Activated naive CD8-positive, alpha-beta T cell treated with anti-CD3 and anti-CD28 coated beads, Interleukin-2, amount 50 U/mL, for 16 hours (primary cell): ENCODE results near the gene HES7.

Source experiments
- DNase-seq: peaks from one replicate; pipeline ENCODE4 v3.0.0-alpha.2; 2020; ENCODE audit warnings: low read depth, low spot score

HES7 gene

GRCh38 chr17:8155231-8155995 lies 31.5 kb upstream of the HES7 start:
- DNase-seq: no peak

- no peak for DNase-seq
Observed at GRCh38 chr17:8154608-8155155, 30.8 kb upstream of the HES7 start.

GRCh38 chr17:8153957-8154607 lies 30.2 kb upstream of the HES7 start:
- DNase-seq: peak; percentile 61

DNA sequence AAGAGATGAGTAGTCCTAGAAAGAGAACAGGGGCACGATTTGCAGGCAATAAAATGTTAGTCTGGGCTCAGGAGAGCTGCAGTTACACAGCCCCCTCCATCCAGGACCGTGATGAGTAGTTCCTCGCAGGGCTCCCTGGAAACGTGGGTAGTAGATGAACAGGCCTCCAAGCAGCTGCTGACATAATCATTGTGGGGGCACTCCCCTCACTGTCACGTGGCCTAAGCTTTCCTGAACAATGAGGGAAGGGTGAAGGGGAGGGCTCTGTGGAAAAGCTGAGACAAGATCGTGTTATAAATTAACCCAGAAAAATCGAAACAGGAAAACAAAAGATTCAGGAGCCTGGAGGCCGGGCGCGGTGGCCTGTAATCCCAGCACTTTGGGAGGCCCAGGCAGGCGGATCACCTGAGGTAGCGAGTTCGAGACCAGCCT lies 29.6 kb upstream of the HES7 start:
- DNase-seq: no peak

DNA sequence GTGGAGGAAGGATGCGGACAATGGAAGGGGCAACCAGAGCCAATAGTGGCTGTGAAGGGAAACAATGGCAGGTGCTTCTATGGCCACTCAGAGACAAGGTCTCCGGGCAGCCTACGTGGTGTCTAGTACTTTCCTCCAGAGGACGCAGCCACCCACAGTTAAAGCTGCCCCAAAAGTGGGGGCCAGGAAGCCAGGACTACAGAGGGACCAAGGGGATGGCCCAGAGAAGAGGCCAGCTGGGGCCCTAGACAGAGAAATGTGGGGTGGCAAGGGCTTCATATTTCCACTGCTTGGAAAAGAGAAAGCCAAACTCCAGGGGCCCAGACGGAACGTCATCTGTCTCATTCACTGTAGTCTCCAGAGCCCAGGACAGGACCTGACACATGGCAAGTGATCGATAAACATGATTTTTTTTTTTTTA lies 29.1 kb upstream of the HES7 start:
- DNase-seq: no peak

- DNase-seq: peak; percentile 64
Observed at GRCh38 chr17:8152112-8152775, 28.3 kb upstream of the HES7 start, which contains the start of gene PER1. PER1 (minus strand) TSS chr17:8152404; CDS start chr17:8150706, 1,698 bp downstream.

GRCh38 chr17:8151641-8152111 lies 27.8 kb upstream of the HES7 start:
- no peak for DNase-seq

- peak; percentile 65 for DNase-seq
Observed at GRCh38 chr17:8151120-8151640, 27.3 kb upstream of the HES7 start.

DNA sequence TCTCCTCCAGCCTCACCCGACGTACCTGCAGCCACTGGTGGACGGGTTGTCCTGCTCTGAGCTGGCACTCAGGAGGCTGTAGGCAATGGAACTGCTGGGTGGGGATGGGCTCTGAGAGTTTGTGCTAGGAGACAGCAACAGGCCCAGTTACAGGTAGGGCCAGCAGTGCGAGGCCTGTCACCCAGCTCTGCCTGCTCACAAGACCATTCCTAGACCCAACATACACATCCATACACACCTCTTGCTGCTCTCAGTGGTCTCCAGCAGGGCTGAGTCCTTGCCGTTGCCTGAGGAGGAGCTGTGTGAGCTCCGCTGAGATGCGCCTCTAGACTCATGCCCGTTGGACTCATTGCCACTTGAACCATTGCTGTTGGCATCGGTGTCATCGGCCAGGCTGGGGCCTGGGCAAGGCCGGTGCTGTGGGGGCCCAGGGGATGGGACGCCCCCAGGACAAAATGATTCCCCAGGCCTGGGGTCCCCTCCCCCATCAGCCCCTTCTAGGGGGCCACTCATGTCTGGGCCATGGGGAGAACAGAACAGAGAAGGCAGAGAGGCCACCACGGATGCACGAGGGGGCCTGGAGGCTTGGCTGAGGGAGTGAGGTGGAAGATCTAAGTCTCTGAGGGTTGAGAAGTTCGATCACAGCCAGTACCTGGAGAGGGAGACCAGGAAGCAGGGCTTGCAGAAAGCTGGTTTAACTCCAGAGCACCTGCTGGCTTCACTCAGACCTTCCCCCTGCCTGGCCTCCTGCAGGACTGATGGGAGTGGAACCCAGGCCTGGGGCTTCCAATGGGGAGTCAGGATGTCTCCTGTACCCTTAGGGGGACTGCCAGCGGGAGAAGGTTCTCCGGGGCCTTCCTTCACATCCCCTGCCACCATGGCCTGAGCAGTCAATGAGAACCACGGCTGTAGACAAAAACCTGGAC lies 26.6 kb upstream of the HES7 start:
- no peak for DNase-seq

DNA sequence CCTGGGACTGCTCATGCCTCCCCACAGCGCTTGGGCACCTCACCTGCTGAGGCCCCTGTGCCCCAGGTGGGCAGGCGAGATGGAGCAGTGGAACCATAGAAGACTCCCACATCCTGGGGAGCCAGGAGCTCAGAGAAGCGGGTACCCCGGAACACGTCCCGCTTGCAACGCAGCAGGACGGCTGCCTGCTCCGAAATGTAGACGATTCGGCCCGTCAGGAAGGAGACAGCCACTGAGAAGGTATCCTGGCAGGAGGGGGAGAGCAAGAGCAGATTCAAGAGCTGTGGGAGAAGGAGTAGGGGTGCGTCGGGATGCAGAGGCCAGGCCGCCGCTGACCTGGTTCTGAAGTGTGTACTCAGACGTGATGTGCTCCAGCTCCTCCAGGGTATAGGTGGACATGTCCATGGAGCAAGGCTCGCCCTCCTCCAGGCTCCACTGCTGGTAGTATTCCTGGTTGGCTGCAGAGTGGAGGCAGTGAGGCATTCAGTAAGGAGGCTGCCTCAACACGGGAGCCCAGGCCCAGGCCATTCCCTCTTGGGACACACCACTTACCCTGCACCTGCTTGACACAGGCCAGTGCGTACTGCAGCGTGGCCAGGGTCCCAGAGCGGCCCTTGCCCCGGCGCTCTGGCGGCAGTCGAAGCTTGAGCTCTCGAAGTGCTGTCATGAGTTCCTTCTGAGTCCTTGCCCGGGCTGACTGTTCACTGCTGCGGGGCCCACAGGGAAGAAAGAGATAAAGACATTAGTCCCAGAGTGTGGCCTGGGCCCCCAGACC lies 25.7 kb upstream of the HES7 start:
- no peak for DNase-seq

GRCh38 chr17:8148560-8148959 lies 24.7 kb upstream of the HES7 start:
- DNase-seq: no peak

DNA sequence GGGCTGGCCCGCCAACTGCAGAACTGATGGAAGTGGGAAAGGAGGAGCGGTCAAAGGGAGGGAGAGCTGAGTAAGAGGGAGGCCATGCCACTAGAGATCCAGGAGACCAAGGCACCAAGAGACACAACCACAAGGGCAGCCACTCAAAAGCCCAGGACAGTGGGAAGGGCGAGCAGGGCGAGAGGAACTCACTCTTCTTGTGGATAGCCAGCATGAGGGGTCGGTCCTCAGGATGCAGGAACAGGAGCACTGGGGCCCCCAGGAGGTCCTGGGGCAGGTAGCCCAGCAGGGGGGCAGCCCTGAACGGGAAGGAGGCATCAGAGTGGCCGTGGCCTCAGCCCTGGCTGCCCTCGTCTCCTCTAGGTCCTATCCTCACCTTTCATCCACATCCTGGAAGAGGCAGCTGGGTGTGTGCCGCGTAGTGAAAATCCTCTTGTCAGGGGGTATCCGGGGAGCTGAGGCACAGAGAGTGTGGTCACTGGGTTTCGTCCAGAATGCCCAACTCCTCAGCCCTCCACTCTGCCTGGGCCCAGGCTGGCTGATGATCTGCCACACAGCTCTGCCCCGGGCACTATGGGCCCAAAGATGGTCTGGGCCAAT lies 24.0 kb upstream of the HES7 start:
- DNase-seq: no peak

- DNase-seq: no peak
Observed at GRCh38 chr17:8147141-8147804, 23.4 kb upstream of the HES7 start.

DNA sequence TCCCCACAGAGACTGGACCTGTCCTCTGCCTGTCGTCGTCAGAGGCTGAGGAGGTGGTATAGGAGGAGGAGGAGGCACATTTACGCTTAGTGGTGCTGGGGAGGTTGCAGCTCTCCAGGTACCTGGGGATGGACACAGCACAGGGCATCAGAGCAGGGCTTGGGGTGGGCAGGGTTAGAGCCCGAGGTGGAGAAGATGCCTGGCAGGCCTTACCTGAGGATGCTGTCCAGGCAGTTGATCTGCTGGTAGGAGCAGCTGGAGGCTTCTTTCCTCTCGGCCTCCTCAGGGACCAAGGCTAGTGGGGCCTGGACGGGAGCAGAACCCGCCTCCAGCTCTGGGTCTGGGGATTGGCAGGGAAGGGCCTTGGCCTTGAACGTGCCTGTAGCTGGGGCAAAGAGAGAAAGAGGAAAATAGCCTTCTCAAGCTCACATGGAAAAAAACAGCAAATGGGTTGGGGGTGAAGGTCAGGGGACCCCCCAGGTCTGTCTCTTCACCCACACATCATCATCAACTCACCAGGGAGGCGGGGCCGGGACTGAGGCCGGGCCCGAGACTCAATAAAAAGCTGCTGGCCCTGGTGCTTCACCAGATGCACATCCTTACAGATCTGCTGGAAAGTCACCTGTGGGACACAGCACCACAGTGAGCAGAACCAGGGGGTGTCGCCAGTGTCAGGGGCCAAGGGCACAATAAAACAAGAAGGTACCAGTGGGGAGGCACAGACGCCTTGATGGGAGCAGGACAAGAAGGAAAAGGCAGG lies 22.7 kb upstream of the HES7 start:
- DNase-seq: no peak

- DNase-seq: no peak
Observed at GRCh38 chr17:8145811-8146210, 21.9 kb upstream of the HES7 start.

GRCh38 chr17:8144401-8145231 lies 20.7 kb upstream of the HES7 start:
- DNase-seq: no peak
